GM23338 (cell line): ENCODE data around the gene NDUFS7. TPM values are rescaled to one million over a fixed set of nuclear protein-coding genes. Genes with fewer than 3 reads are reported as not detected.

Source experiments
- ATAC-seq: fragments of 200-7000 bp; cut with Tn5 transposase; 3 replicates; pipeline ENCODE4 v1.9.1; 2020
- DNase-seq: peaks from one replicate; pipeline ENCODE4 v3.0.0-alpha.2; 2015; ENCODE audit warnings: low spot score
- H2AFZ ChIP-seq: fragments of 200-600 bp; sonication (generic); 2 replicates; pipeline ENCODE4 v1.8.0; 2016; ENCODE audit warnings: antibody characterized with exemption, mild to moderate bottlenecking, moderate library complexity
- H3F3A ChIP-seq: fragments of 200-600 bp; sonication (generic); replicated peaks from 2 replicates; pipeline ENCODE4 v1.8.0; 2017; ENCODE audit warnings: antibody characterized with exemption, mixed run types, low read depth
- H3K27ac ChIP-seq: fragments of 200-600 bp; sonication (generic); 2 replicates; pipeline ENCODE4 v1.6.1; 2016; ENCODE audit warnings: low read depth
- H3K27me3 ChIP-seq: fragments of 200-600 bp; sonication (generic); 2 replicates; pipeline ENCODE4 v1.8.0; 2016; ENCODE audit warnings: mild to moderate bottlenecking, mixed run types, moderate library complexity; ENCODE audit not compliant: insufficient read depth
- H3K36me3 ChIP-seq: fragments of 200-600 bp; sonication (generic); 2 replicates; pipeline ENCODE4 v1.8.0; 2016; ENCODE audit warnings: mild to moderate bottlenecking; ENCODE audit not compliant: insufficient read depth
- H3K4me1 ChIP-seq: fragments of 200-600 bp; sonication (generic); 2 replicates; pipeline ENCODE4 v1.8.0; 2016; ENCODE audit warnings: mild to moderate bottlenecking, moderate library complexity; ENCODE audit not compliant: insufficient read depth
- H3K4me2 ChIP-seq: fragments of 200-600 bp; sonication (generic); 2 replicates; pipeline ENCODE4 v1.7.1; 2017; ENCODE audit warnings: mixed run types
- H3K4me3 ChIP-seq: fragments of 200-600 bp; sonication (generic); 2 replicates; pipeline ENCODE4 v1.6.1; 2016; ENCODE audit warnings: mixed run types
- H3K79me2 ChIP-seq: fragments of 200-600 bp; sonication (generic); replicated peaks from 2 replicates; pipeline ENCODE4 v1.8.0; 2017; ENCODE audit warnings: mild to moderate bottlenecking; ENCODE audit not compliant: insufficient read depth
- H3K9me2 ChIP-seq: fragments of 200-600 bp; sonication (generic); 2 replicates; pipeline ENCODE4 v1.8.0; 2017; ENCODE audit not compliant: insufficient read depth
- H4K20me1 ChIP-seq: fragments of 200-600 bp; sonication (generic); replicated peaks from 2 replicates; pipeline ENCODE4 v1.8.0; 2017; ENCODE audit warnings: mild to moderate bottlenecking; ENCODE audit not compliant: insufficient read depth
- H3K27ac Mint-ChIP-seq: 2 replicates; pipeline ENCODE4 v1.8.0; 2020; ENCODE audit warnings: inconsistent platforms, mild to moderate bottlenecking, moderate library complexity, mixed read lengths
- H3K27me3 Mint-ChIP-seq: 3 replicates; pipeline ENCODE4 v1.8.0; 2022; ENCODE audit warnings: low read depth, mild to moderate bottlenecking, moderate library complexity, mixed read lengths, inconsistent platforms; ENCODE audit not compliant: insufficient read depth, poor library complexity
- H3K36me3 Mint-ChIP-seq: 3 replicates; pipeline ENCODE4 v1.8.0; 2021; ENCODE audit warnings: low read depth, mild to moderate bottlenecking, inconsistent platforms, moderate library complexity, mixed read lengths
- H3K4me1 Mint-ChIP-seq: 3 replicates; pipeline ENCODE4 v1.8.0; 2020; ENCODE audit warnings: mild to moderate bottlenecking, inconsistent platforms, mixed read lengths
- H3K4me3 Mint-ChIP-seq: 3 replicates; pipeline ENCODE4 v1.8.0; 2021; ENCODE audit warnings: moderate library complexity, mild to moderate bottlenecking, inconsistent platforms, mixed read lengths
- H3K9me3 Mint-ChIP-seq: 3 replicates; pipeline ENCODE4 v1.8.0; 2020; ENCODE audit warnings: moderate library complexity, mild to moderate bottlenecking, inconsistent platforms, mixed read lengths
- CREB1 ChIP-seq: fragments of 250-450 bp; sonication (Bioruptor Pico); IDR thresholded peaks from 2 replicates; pipeline ENCODE4 v1.5.0; 2020; ENCODE audit warnings: low read depth, mild to moderate bottlenecking, moderate library complexity
- CTCF ChIP-seq, 2 experiments: fragments of 200-600 bp in 1 of 2; sonication (generic) in 1 of 2; conservative IDR thresholded peaks; 2 replicates each; pipeline versions ENCODE4 v1.5.1 to v1.6.1; 2016 to 2017; ENCODE audit warnings: antibody characterized with exemption in 2 of 2, low read depth in 2 of 2, mild to moderate bottlenecking in 2 of 2, moderate library complexity in 1 of 2
- EZH2 ChIP-seq: fragments of 200-600 bp; sonication (generic); IDR thresholded peaks from one replicate; pipeline ENCODE4 v1.8.0; 2017; ENCODE audit warnings: antibody characterized with exemption, mild to moderate bottlenecking, low read depth; ENCODE audit not compliant: unreplicated experiment
- EZH2phosphoT487 ChIP-seq: fragments of 200-600 bp; sonication (generic); IDR thresholded peaks from one replicate; pipeline ENCODE4 v1.8.1; 2018; ENCODE audit warnings: antibody characterized with exemption; ENCODE audit not compliant: unreplicated experiment
- JUNB ChIP-seq: IDR thresholded peaks from one replicate; pipeline ENCODE4 v1.6.1; 2016; ENCODE audit warnings: antibody characterized with exemption; ENCODE audit not compliant: unreplicated experiment
- POLR2AphosphoS5 ChIP-seq: IDR thresholded peaks from 2 replicates; pipeline ENCODE4 v1.6.1; 2016; ENCODE audit warnings: antibody characterized with exemption, low read depth
- STAT1 ChIP-seq: IDR thresholded peaks from one replicate; pipeline ENCODE4 v1.6.1; 2016; ENCODE audit warnings: antibody characterized with exemption; ENCODE audit not compliant: unreplicated experiment
- ZNF114 ChIP-seq: fragments of 250-450 bp; sonication (Bioruptor Pico); IDR thresholded peaks from 2 replicates; pipeline ENCODE4 v1.5.0; 2020; ENCODE audit warnings: mild to moderate bottlenecking, moderate library complexity
- ZNF331 ChIP-seq: fragments of 250-450 bp; sonication (Bioruptor Pico); IDR thresholded peaks from 2 replicates; pipeline ENCODE4 v1.5.0; 2020; ENCODE audit warnings: low read depth, mild to moderate bottlenecking, moderate library complexity
- polyA plus RNA-seq: library from polyadenylated mRNA; unstranded; fragments of >200 nt; fragmentation: Nextera tagmentation; extraction: Ambion mirVana; gene quantifications from 2 replicates; pipeline ENCODE4 v1.2.1, GENCODE V29; 2016
- total RNA-seq: library from RNA; depleted of rRNA; stranded (reverse); fragments of >200 nt; shearing (Covaris generic); gene quantifications from 2 replicates; pipeline ENCODE4 v1.2.3, GENCODE V29; 2014
- TF ChIP-seq, protein P1 (sequence below): fragments of 250-450 bp; sonication (Bioruptor Pico); IDR thresholded peaks from 2 replicates; pipeline ENCODE4 v1.5.0; 2020; ENCODE audit warnings: mild to moderate bottlenecking, moderate library complexity

Gene NDUFS7
- total and polyA plus RNA-seq, 2 experiments from 2014 or later, result 132 to 203 TPM

- TF ChIP-seq, protein P1, sequence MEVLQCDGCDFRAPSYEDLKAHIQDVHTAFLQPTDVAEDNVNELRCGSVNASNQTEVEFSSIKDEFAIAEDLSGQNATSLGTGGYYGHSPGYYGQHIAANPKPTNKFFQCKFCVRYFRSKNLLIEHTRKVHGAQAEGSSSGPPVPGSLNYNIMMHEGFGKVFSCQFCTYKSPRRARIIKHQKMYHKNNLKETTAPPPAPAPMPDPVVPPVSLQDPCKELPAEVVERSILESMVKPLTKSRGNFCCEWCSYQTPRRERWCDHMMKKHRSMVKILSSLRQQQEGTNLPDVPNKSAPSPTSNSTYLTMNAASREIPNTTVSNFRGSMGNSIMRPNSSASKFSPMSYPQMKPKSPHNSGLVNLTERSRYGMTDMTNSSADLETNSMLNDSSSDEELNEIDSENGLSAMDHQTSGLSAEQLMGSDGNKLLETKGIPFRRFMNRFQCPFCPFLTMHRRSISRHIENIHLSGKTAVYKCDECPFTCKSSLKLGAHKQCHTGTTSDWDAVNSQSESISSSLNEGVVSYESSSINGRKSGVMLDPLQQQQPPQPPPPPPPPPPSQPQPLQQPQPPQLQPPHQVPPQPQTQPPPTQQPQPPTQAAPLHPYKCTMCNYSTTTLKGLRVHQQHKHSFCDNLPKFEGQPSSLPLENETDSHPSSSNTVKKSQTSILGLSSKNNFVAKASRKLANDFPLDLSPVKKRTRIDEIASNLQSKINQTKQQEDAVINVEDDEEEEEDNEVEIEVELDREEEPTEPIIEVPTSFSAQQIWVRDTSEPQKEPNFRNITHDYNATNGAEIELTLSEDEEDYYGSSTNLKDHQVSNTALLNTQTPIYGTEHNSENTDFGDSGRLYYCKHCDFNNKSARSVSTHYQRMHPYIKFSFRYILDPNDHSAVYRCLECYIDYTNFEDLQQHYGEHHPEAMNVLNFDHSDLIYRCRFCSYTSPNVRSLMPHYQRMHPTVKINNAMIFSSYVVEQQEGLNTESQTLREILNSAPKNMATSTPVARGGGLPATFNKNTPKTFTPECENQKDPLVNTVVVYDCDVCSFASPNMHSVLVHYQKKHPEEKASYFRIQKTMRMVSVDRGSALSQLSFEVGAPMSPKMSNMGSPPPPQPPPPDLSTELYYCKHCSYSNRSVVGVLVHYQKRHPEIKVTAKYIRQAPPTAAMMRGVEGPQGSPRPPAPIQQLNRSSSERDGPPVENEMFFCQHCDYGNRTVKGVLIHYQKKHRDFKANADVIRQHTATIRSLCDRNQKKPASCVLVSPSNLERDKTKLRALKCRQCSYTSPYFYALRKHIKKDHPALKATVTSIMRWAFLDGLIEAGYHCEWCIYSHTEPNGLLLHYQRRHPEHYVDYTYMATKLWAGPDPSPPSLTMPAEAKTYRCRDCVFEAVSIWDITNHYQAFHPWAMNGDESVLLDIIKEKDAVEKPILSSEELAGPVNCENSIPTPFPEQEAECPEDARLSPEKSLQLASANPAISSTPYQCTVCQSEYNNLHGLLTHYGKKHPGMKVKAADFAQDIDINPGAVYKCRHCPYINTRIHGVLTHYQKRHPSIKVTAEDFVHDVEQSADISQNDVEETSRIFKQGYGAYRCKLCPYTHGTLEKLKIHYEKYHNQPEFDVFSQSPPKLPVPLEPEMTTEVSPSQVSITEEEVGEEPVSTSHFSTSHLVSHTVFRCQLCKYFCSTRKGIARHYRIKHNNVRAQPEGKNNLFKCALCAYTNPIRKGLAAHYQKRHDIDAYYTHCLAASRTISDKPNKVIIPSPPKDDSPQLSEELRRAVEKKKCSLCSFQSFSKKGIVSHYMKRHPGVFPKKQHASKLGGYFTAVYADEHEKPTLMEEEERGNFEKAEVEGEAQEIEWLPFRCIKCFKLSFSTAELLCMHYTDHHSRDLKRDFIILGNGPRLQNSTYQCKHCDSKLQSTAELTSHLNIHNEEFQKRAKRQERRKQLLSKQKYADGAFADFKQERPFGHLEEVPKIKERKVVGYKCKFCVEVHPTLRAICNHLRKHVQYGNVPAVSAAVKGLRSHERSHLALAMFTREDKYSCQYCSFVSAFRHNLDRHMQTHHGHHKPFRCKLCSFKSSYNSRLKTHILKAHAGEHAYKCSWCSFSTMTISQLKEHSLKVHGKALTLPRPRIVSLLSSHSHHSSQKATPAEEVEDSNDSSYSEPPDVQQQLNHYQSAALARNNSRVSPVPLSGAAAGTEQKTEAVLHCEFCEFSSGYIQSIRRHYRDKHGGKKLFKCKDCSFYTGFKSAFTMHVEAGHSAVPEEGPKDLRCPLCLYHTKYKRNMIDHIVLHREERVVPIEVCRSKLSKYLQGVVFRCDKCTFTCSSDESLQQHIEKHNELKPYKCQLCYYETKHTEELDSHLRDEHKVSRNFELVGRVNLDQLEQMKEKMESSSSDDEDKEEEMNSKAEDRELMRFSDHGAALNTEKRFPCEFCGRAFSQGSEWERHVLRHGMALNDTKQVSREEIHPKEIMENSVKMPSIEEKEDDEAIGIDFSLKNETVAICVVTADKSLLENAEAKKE, result no peak
- TF ChIP-seq STAT1, result no peak
- TF ChIP-seq CTCF (conservative IDR thresholded peaks at IDR 0.05; ENCODE audit: low read depth in 2 of 2), result no peak
- no peak for TF ChIP-seq EZH2
- TF ChIP-seq ZNF331 (CRISPR knock-in tag), result no peak
Observed at GRCh38 chr19:1427221-1427920, 43.7 kb downstream of the NDUFS7 start (continued).

DNA sequence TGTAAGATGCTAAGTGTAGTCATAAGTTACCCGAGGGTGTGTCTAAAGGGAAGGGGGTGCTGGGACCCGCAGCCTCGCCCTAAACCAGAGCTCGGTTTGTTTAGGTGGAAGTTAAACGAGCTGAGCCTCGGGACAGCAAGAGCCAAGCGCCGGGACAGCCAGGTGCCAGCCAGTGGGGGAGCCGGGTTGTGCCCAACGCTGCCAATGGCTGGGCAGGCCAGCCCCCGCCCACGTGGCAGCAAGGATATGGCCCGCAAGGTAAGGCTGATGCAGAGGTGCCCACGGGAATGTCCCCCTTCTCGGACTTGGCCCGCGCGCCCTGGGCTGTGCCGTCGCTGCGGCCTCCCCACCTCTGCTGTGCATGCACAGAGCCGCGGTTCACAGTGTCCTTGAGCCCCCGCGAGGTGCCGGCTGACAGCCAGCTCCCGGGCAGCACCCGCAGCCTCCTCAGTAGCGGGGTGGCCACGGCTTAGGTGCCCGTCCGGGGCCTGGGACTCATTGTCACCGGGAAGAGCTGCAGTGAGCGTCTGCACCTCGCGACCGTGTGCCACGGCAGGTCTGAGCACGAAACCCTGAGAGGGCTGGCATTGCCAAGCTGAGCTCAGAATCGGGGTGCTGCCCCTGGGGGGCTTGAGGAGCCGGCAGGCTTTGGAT, 45.2 kb downstream of the NDUFS7 start:
- H3K4me3 Mint-ChIP-seq, result no peak overlapping the region
- no peak overlapping the region for H3K27ac Mint-ChIP-seq
- Histone ChIP-seq H4K20me1 (peaks cover 27% of the 10 kb centered on the region), H2AFZ (no peak overlapping the region), H3K4me3 (no peak overlapping the region), H3K36me3 (peaks cover 39% of the 10 kb centered on the region), H3K27ac (0 out of 2 replicates have a peak overlapping the region, but pooled peaks have one; percentile 32), H3K79me2 (peaks cover 41% of the 10 kb centered on the region), H3K9me2 (no peaks in the 10 kb centered on the region), H3K4me2 (no peak overlapping the region), H3F3A (peaks cover 42% of the 10 kb centered on the region), H3K4me1 (no peaks in the 10 kb centered on the region), H3K27me3 (no peaks in the 10 kb centered on the region)
- peaks cover 8% of the 10 kb centered on the region; the same call in 2 of the 3 replicates for H3K4me1 Mint-ChIP-seq
- H3K27me3 Mint-ChIP-seq, result peaks cover 3% of the 10 kb centered on the region
- DNase-seq (no peak), ATAC-seq (no peak)
- H3K9me3 Mint-ChIP-seq, result no peaks in the 10 kb centered on the region
- H3K36me3 Mint-ChIP-seq, result peaks cover 69% of the 10 kb centered on the region
- TF ChIP-seq JUNB, result no peak
- TF ChIP-seq CTCF (conservative IDR thresholded peaks at IDR 0.05; ENCODE audit: low read depth in 2 of 2), result no peak
- TF ChIP-seq POLR2AphosphoS5, result no peak
- TF ChIP-seq EZH2phosphoT487, result no peak
- TF ChIP-seq CREB1, result no peak
- TF ChIP-seq ZNF114 (CRISPR knock-in tag), result no peak
